ENCODE data around the gene SERPINA12. TPM values are rescaled to one million over a fixed set of nuclear protein-coding genes. Genes with fewer than 3 reads are reported as not detected.

The SERPINA12 gene
- total RNA-seq, 6 experiments from 2014 or later, result 0.26 to 2.8 (median 0.39) TPM; not detected in 3

- Histone ChIP-seq H3K27me3 (no peaks in the 10 kb centered on the region), H3K4me3 (no peak overlapping the region), H3K9me3 (no peaks in the 10 kb centered on the region), H3K27ac (no peak overlapping the region), H3K4me1 (peaks cover 0 to 14% (median 4%) of the 10 kb centered on the region in 4 donors), H3K36me3 (no peaks in the 10 kb centered on the region)
- 53% methylated on average over 2 of the region's 15 CpGs for WGBS (ENCODE audit: insufficient coverage, low coverage, low lambda C conversion rate, missing lambda C conversion rate)
- intact Hi-C loops (cut with DNase I), result loop anchor here (10.0 kb wide), 2 partner anchors 99 to 119 kb away; no protein-coding TSS in a partner anchor
- ATAC-seq, result no peak
- DNase-seq, result no peak
- no peak for TF ChIP-seq POLR2A (IDR thresholded peaks at IDR 0.05)
- TF ChIP-seq, protein P1, sequence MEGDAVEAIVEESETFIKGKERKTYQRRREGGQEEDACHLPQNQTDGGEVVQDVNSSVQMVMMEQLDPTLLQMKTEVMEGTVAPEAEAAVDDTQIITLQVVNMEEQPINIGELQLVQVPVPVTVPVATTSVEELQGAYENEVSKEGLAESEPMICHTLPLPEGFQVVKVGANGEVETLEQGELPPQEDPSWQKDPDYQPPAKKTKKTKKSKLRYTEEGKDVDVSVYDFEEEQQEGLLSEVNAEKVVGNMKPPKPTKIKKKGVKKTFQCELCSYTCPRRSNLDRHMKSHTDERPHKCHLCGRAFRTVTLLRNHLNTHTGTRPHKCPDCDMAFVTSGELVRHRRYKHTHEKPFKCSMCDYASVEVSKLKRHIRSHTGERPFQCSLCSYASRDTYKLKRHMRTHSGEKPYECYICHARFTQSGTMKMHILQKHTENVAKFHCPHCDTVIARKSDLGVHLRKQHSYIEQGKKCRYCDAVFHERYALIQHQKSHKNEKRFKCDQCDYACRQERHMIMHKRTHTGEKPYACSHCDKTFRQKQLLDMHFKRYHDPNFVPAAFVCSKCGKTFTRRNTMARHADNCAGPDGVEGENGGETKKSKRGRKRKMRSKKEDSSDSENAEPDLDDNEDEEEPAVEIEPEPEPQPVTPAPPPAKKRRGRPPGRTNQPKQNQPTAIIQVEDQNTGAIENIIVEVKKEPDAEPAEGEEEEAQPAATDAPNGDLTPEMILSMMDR (IDR thresholded peaks at IDR 0.05), result no peak
Measured at GRCh38 chr14:94543449-94544124, 34.3 kb upstream of the SERPINA12 start.

- Histone ChIP-seq H3K9me3 (no peaks in the 10 kb centered on the region), H3K27ac (no peak overlapping the region), H3K4me3 (no peak overlapping the region), H3K27me3 (no peaks in the 10 kb centered on the region), H3K4me1 (peaks cover 0 to 8% (median under 1%) of the 10 kb centered on the region in 4 donors), H3K36me3 (no peaks in the 10 kb centered on the region)
- no peak for DNase-seq
- TF ChIP-seq POLR2A (IDR thresholded peaks at IDR 0.05), result no peak
- TF ChIP-seq, protein P1 (IDR thresholded peaks at IDR 0.05), result no peak
- intact Hi-C loops (cut with DNase I), result loop anchor here (10.0 kb wide), 2 partner anchors 98 to 118 kb away; no protein-coding TSS in a partner anchor
- ATAC-seq, result no peak
- 65% methylated on average over 7 of the region's 9 CpGs for WGBS (ENCODE audit: insufficient coverage, low coverage, low lambda C conversion rate, missing lambda C conversion rate)
Measured at GRCh38 chr14:94542811-94543440, 33.7 kb upstream of the SERPINA12 start.

GRCh38 chr14:94542111-94542810 lies 33.0 kb upstream of the SERPINA12 start:
- WGBS (ENCODE audit: insufficient coverage, low coverage, low lambda C conversion rate, missing lambda C conversion rate), result 31% methylated on average over 2 of the region's 12 CpGs
- H3K4me1 ChIP-seq, result peaks cover 0 to 7% (median 0%) of the 10 kb centered on the region in 4 donors
- no peak for TF ChIP-seq POLR2A (IDR thresholded peaks at IDR 0.05)
- TF ChIP-seq, protein P1 (IDR thresholded peaks at IDR 0.05), result no peak
- ATAC-seq (peak in 1 of 4 donors; percentile 51), DNase-seq (no peak)
- no peaks in the 10 kb centered on the region for H3K36me3 ChIP-seq
- H3K27ac ChIP-seq, result no peak overlapping the region
- no peaks in the 10 kb centered on the region for H3K27me3 ChIP-seq
- H3K4me3 ChIP-seq, result no peak overlapping the region
- no peaks in the 10 kb centered on the region for H3K9me3 ChIP-seq
- intact Hi-C loops (cut with DNase I), result loop anchor here (10.0 kb wide), 2 partner anchors 97 to 117 kb away; no protein-coding TSS in a partner anchor

GRCh38 chr14:94541234-94541975 lies 32.1 kb upstream of the SERPINA12 start:
- Histone ChIP-seq H3K27ac (no peak overlapping the region), H3K36me3 (no peaks in the 10 kb centered on the region), H3K4me3 (no peak overlapping the region), H3K4me1 (peaks cover 0 to 10% (median 0%) of the 10 kb centered on the region in 4 donors), H3K27me3 (no peaks in the 10 kb centered on the region), H3K9me3 (no peaks in the 10 kb centered on the region)
- 89% methylated on average over 6 of the region's 9 CpGs for WGBS (ENCODE audit: insufficient coverage, low coverage, low lambda C conversion rate, missing lambda C conversion rate)
- intact Hi-C loops (cut with DNase I), result loop anchor here (10.0 kb wide), 2 partner anchors 97 to 117 kb away; no protein-coding TSS in a partner anchor
- no peak for DNase-seq
- TF ChIP-seq POLR2A (IDR thresholded peaks at IDR 0.05), result no peak
- TF ChIP-seq, protein P1 (IDR thresholded peaks at IDR 0.05), result no peak
- ATAC-seq, result no peak

Measured in right lobe of liver (tissue), 6 donors.